Esophagus muscularis mucosa (tissue), 3 donors: ENCODE measurements around the gene RBMS3.

Experiments
- POLR2A ChIP-seq: fragments of 450-650 bp; IDR thresholded peaks from one replicate; pipeline ENCODE4 v1.6.1; 2017; ENCODE audit warnings: antibody characterized with exemption, moderate library complexity, mild to moderate bottlenecking, low read depth
- POLR2AphosphoS5 ChIP-seq, 2 donors: sonication (generic); formaldehyde crosslinking; IDR thresholded peaks; one replicate each; pipeline ENCODE4 v1.6.1; 2017; ENCODE audit warnings: antibody characterized with exemption in 2 of 2
- TF ChIP-seq, protein P1 (sequence below), 3 experiments: fragments of 200-600 bp in 2 of 3; fragments of 450-650 bp in 1 of 3; sonication (generic) in 2 of 3; IDR thresholded peaks; one replicate each; pipeline ENCODE4 v1.5.1; 2017 to 2019; ENCODE audit warnings: antibody characterized with exemption in 3 of 3, mild to moderate bottlenecking in 2 of 3, moderate library complexity in 1 of 3

DNA sequence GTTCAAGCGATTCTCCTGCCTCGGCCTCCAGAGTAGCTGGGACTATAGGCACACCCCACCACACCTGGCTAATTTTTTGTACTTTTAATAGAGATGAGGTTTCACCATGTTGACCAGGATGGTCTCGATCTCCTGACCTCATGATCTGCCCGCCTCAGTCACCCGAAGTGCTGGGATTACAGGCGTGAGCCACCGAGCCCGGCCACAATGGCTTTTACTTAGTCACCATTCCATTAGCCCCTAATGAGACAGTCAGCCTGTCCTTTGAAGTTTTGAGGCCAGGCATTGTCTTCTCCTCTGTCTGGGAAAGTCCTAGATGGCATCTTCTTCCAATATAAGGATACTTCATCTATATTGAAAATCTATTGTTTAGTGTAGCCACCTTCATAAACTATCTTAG, 515.9 kb downstream of the RBMS3 start:
- TF ChIP-seq, protein P1, sequence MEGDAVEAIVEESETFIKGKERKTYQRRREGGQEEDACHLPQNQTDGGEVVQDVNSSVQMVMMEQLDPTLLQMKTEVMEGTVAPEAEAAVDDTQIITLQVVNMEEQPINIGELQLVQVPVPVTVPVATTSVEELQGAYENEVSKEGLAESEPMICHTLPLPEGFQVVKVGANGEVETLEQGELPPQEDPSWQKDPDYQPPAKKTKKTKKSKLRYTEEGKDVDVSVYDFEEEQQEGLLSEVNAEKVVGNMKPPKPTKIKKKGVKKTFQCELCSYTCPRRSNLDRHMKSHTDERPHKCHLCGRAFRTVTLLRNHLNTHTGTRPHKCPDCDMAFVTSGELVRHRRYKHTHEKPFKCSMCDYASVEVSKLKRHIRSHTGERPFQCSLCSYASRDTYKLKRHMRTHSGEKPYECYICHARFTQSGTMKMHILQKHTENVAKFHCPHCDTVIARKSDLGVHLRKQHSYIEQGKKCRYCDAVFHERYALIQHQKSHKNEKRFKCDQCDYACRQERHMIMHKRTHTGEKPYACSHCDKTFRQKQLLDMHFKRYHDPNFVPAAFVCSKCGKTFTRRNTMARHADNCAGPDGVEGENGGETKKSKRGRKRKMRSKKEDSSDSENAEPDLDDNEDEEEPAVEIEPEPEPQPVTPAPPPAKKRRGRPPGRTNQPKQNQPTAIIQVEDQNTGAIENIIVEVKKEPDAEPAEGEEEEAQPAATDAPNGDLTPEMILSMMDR (IDR thresholded peaks at IDR 0.05), result no peak
- no peak for TF ChIP-seq POLR2A
- no peak for TF ChIP-seq POLR2AphosphoS5 (IDR thresholded peaks at IDR 0.05)
